Non-pigmented ciliary epithelial cell (primary cell): ENCODE measurements around the gene ARHGEF10L.

Experiments
- DNase-seq: peaks from one replicate; pipeline ENCODE4 v3.0.0-alpha.2; 2010; ENCODE audit warnings: low read depth

Gene ARHGEF10L

GRCh38 chr1:17520473-17521319 lies 18.8 kb upstream of the ARHGEF10L start:
- no peak for DNase-seq

GRCh38 chr1:17521946-17522612 lies 17.4 kb upstream of the ARHGEF10L start:
- DNase-seq = no peak

GRCh38 chr1:17523321-17524041 lies 16.0 kb upstream of the ARHGEF10L start:
- DNase-seq = no peak

GRCh38 chr1:17524645-17525044 lies 14.9 kb upstream of the ARHGEF10L start:
- no peak for DNase-seq

GRCh38 chr1:17525996-17526686 lies 13.4 kb upstream of the ARHGEF10L start:
- no peak for DNase-seq

- no peak for DNase-seq
These were observed 12.2 kb upstream of the ARHGEF10L start for GRCh38 chr1:17527036-17527914.

- DNase-seq = no peak
These were observed 10.1 kb upstream of the ARHGEF10L start for GRCh38 chr1:17529381-17529780.

- no peak for DNase-seq
These were observed 8.2 kb upstream of the ARHGEF10L start for GRCh38 chr1:17531343-17531681.

- DNase-seq = no peak
These were observed 7.6 kb upstream of the ARHGEF10L start for GRCh38 chr1:17531682-17532487.

- DNase-seq = no peak
These were observed 6.3 kb upstream of the ARHGEF10L start for GRCh38 chr1:17533201-17533600.

- DNase-seq = no peak
These were observed 4.1 kb upstream of the ARHGEF10L start for GRCh38 chr1:17535300-17535936.

- DNase-seq = no peak
These were observed 1.5 kb upstream of the ARHGEF10L start for GRCh38 chr1:17538010-17538409.

- DNase-seq = no peak
These were observed 925 bp upstream of the ARHGEF10L start for GRCh38 chr1:17538428-17539117.

- DNase-seq = no peak
These were observed 401 bp upstream of the ARHGEF10L start for GRCh38 chr1:17539118-17539476.

- DNase-seq = no peak
These were observed 930 bp downstream of the ARHGEF10L start for GRCh38 chr1:17540255-17541001.

GRCh38 chr1:17542645-17543044 lies 3.1 kb downstream of the ARHGEF10L start:
- no peak for DNase-seq

- no peak for DNase-seq
These were observed 5.4 kb downstream of the ARHGEF10L start for GRCh38 chr1:17544776-17545350.

GRCh38 chr1:17545356-17545755 lies 5.9 kb downstream of the ARHGEF10L start:
- no peak for DNase-seq
